Neural progenitor cell (in vitro differentiated cells): ENCODE results near the gene UGT2B7. TPM values are rescaled to one million over a fixed set of nuclear protein-coding genes. Genes with fewer than 3 reads are reported as not detected.

Experiments
- DNase-seq: peaks from one replicate; pipeline ENCODE4 v3.0.0-alpha.2; 2016; ENCODE audit warnings: low spot score
- H2AFZ ChIP-seq: fragments of 200-600 bp; sonication (generic); replicated peaks from 2 replicates; pipeline ENCODE4 v1.6.1; 2016; ENCODE audit warnings: antibody characterized with exemption
- H3F3A ChIP-seq: fragments of 200-600 bp; sonication (generic); 2 replicates; pipeline ENCODE4 v1.6.1; 2016; ENCODE audit warnings: antibody characterized with exemption, low read depth
- H3K27ac ChIP-seq: fragments of 200-600 bp; sonication (generic); 2 replicates; pipeline ENCODE4 v1.5.1; 2016; ENCODE audit warnings: mild to moderate bottlenecking
- H3K27me3 ChIP-seq: fragments of 200-600 bp; sonication (generic); 2 replicates; pipeline ENCODE4 v1.6.1; 2016; ENCODE audit warnings: mild to moderate bottlenecking, moderate library complexity
- H3K36me3 ChIP-seq: fragments of 200-600 bp; sonication (generic); 2 replicates; pipeline ENCODE4 v1.5.1; 2016
- H3K4me1 ChIP-seq: fragments of 200-600 bp; sonication (generic); 2 replicates; pipeline ENCODE4 v1.6.1; 2016; ENCODE audit warnings: mixed run types
- H3K4me2 ChIP-seq: fragments of 200-600 bp; sonication (generic); 2 replicates; pipeline ENCODE4 v1.6.1; 2016
- H3K4me3 ChIP-seq: fragments of 200-600 bp; sonication (generic); 2 replicates; pipeline ENCODE4 v1.5.1; 2016
- H3K79me2 ChIP-seq: fragments of 200-600 bp; sonication (generic); 2 replicates; pipeline ENCODE4 v1.6.1; 2016; ENCODE audit warnings: low read depth
- H3K9ac ChIP-seq: fragments of 200-600 bp; sonication (generic); 2 replicates; pipeline ENCODE4 v1.6.1; 2016
- H3K9me3 ChIP-seq: fragments of 200-600 bp; sonication (generic); 2 replicates; pipeline ENCODE4 v1.5.1; 2016; ENCODE audit warnings: low read depth
- H4K20me1 ChIP-seq: fragments of 200-600 bp; sonication (generic); 2 replicates; pipeline ENCODE4 v1.6.1; 2016; ENCODE audit warnings: low read depth
- H3K27ac Mint-ChIP-seq: 3 replicates; pipeline ENCODE4 v1.8.0; 2021; ENCODE audit warnings: mixed read lengths
- H3K27me3 Mint-ChIP-seq: 2 replicates; pipeline ENCODE4 v1.8.0; 2022; ENCODE audit warnings: low read depth, mild to moderate bottlenecking, inconsistent platforms, moderate library complexity, mixed read lengths; ENCODE audit not compliant: insufficient read depth
- H3K36me3 Mint-ChIP-seq: 3 replicates; pipeline ENCODE4 v1.8.0; 2021; ENCODE audit warnings: mixed read lengths
- H3K4me1 Mint-ChIP-seq: 3 replicates; pipeline ENCODE4 v1.8.0; 2021; ENCODE audit warnings: mixed read lengths
- H3K4me3 Mint-ChIP-seq: 3 replicates; pipeline ENCODE4 v1.8.0; 2021; ENCODE audit warnings: mild to moderate bottlenecking, moderate library complexity, mixed read lengths
- H3K9me3 Mint-ChIP-seq: 3 replicates; pipeline ENCODE4 v1.8.0; 2020; ENCODE audit warnings: mixed read lengths
- CTCF ChIP-seq: fragments of 200-600 bp; sonication (generic); IDR thresholded peaks from 2 replicates; pipeline ENCODE4 v1.5.1; 2017; ENCODE audit warnings: antibody characterized with exemption, mild to moderate bottlenecking
- EZH2 ChIP-seq: fragments of 200-600 bp; sonication (generic); IDR thresholded peaks from 2 replicates; pipeline ENCODE4 v1.6.1; 2017; ENCODE audit warnings: antibody characterized with exemption, mild to moderate bottlenecking, moderate library complexity
- EZH2phosphoT487 ChIP-seq: fragments of 200-600 bp; sonication (generic); IDR thresholded peaks from 2 replicates; pipeline ENCODE4 v1.6.1; 2017; ENCODE audit warnings: antibody characterized with exemption
- total RNA-seq: library from RNA; depleted of rRNA; stranded (reverse); fragments of >200 nt; gene quantifications from 2 replicates; pipeline ENCODE4 v1.2.3, GENCODE V29; 2015; ENCODE audit warnings: low replicate concordance

The UGT2B7 gene
- total RNA-seq, 1 donor from 2014 or later, result not detected

- no peak for TF ChIP-seq EZH2
- no peak for TF ChIP-seq CTCF
- TF ChIP-seq EZH2phosphoT487, result no peak
Observed at GRCh38 chr4:69089388-69089787, 6.9 kb upstream of the UGT2B7 start.

GRCh38 chr4:69092190-69092589, 4.1 kb upstream of the UGT2B7 start:
- no peak overlapping the region for H2AFZ ChIP-seq
- no peak overlapping the region for H3K27ac ChIP-seq
- H4K20me1 ChIP-seq, result no peaks in the 10 kb centered on the region
- no peak overlapping the region for H3K4me2 ChIP-seq
- Mint-ChIP-seq H3K4me3 (no peak overlapping the region), H3K27me3 (peaks cover 2% of the 10 kb centered on the region), H3K9me3 (peaks cover 2% of the 10 kb centered on the region), H3K36me3 (no peaks in the 10 kb centered on the region), H3K27ac (no peak overlapping the region), H3K4me1 (peaks cover 3% of the 10 kb centered on the region)
- H3K9ac ChIP-seq, result no peak overlapping the region
- H3K27me3 ChIP-seq, result no peaks in the 10 kb centered on the region
- no peaks in the 10 kb centered on the region for H3F3A ChIP-seq
- H3K4me1 ChIP-seq, result no peaks in the 10 kb centered on the region
- no peaks in the 10 kb centered on the region for H3K9me3 ChIP-seq
- no peak overlapping the region for H3K4me3 ChIP-seq
- H3K79me2 ChIP-seq, result no peaks in the 10 kb centered on the region
- no peaks in the 10 kb centered on the region for H3K36me3 ChIP-seq
- DNase-seq, result no peak
- TF ChIP-seq CTCF (no peak), EZH2 (no peak), EZH2phosphoT487 (no peak)

More at GRCh38 chr4:69089388-69089787, 6.9 kb upstream of the UGT2B7 start:
- H3K36me3 ChIP-seq, result no peaks in the 10 kb centered on the region
- H3K27ac ChIP-seq, result no peak overlapping the region
- Mint-ChIP-seq H3K4me3 (no peak overlapping the region), H3K9me3 (peaks cover 2% of the 10 kb centered on the region), H3K4me1 (no peaks in the 10 kb centered on the region), H3K36me3 (no peaks in the 10 kb centered on the region), H3K27me3 (peaks cover 2% of the 10 kb centered on the region), H3K27ac (no peak overlapping the region)
- no peak overlapping the region for H3K9ac ChIP-seq
- no peaks in the 10 kb centered on the region for H3K9me3 ChIP-seq
- H3K4me2 ChIP-seq, result no peak overlapping the region
- no peaks in the 10 kb centered on the region for H4K20me1 ChIP-seq
- H3K79me2 ChIP-seq, result no peaks in the 10 kb centered on the region
- H3F3A ChIP-seq, result no peaks in the 10 kb centered on the region
- H3K27me3 ChIP-seq, result no peaks in the 10 kb centered on the region
- no peaks in the 10 kb centered on the region for H3K4me1 ChIP-seq
- no peak overlapping the region for H2AFZ ChIP-seq
- H3K4me3 ChIP-seq, result no peak overlapping the region
- DNase-seq, result no peak

- H3K9ac ChIP-seq, result no peak overlapping the region
- no peaks in the 10 kb centered on the region for H3K9me3 ChIP-seq
- H3K4me1 Mint-ChIP-seq, result peaks cover 3% of the 10 kb centered on the region
- H3K4me2 ChIP-seq, result no peak overlapping the region
- peaks cover 2% of the 10 kb centered on the region for H3K27me3 Mint-ChIP-seq
- no peaks in the 10 kb centered on the region for H3K4me1 ChIP-seq
- H3K36me3 Mint-ChIP-seq, result no peaks in the 10 kb centered on the region
- no peak for DNase-seq
- TF ChIP-seq CTCF (no peak), EZH2phosphoT487 (no peak), EZH2 (no peak)
- H3K27ac ChIP-seq, result no peak overlapping the region
- no peaks in the 10 kb centered on the region for H3K79me2 ChIP-seq
- H3K27me3 ChIP-seq, result no peaks in the 10 kb centered on the region
- no peaks in the 10 kb centered on the region for H3K36me3 ChIP-seq
- H3K4me3 ChIP-seq, result no peak overlapping the region
- H4K20me1 ChIP-seq, result no peaks in the 10 kb centered on the region
- H2AFZ ChIP-seq, result no peak overlapping the region
- H3F3A ChIP-seq, result no peaks in the 10 kb centered on the region
- H3K9me3 Mint-ChIP-seq, result no peaks in the 10 kb centered on the region
- no peak overlapping the region for H3K27ac Mint-ChIP-seq
- no peak overlapping the region for H3K4me3 Mint-ChIP-seq
Observed at GRCh38 chr4:69092980-69093568, 3.2 kb upstream of the UGT2B7 start.
